Sciatic nerve (tissue), 2 donors: ENCODE measurements around the gene FLAD1. TPM values are rescaled to one million over a fixed set of nuclear protein-coding genes. Genes with fewer than 3 reads are reported as not detected.
A peak's percentile ranks its signal among the peaks of the same experiment; 100 is the strongest.

Experiments used
- ATAC-seq: fragments of 200-7000 bp; cut with Tn5 transposase; one replicate; pipeline ENCODE4 v1.9.1; 2020; ENCODE audit warnings: mild to moderate bottlenecking, moderate library complexity
- DNase-seq: peaks from one replicate; pipeline ENCODE4 v3.0.0-alpha.2; 2020; ENCODE audit warnings: low spot score
- intact Hi-C: fragments of 100-400 bp; cut with DNase I; formaldehyde crosslinking; loops from one replicate; pipeline ENCODE4 v1.14.2; 2022
- total RNA-seq: library from RNA; stranded (reverse); fragmentation: NEBNext Ultra II Directional; extraction: Animal tissue kit (Norgen Biotek cat#: 25700); gene quantifications from one replicate; pipeline ENCODE4 v1.2.1, GENCODE V29; 2021
- donor health status: DM: no; HTN: no; CAD: no.
- donor health status: DM: no; HTN: no; CAD: no.

Gene FLAD1
- total RNA-seq, 1 donor from 2014 or later = 24.3 TPM

DNA sequence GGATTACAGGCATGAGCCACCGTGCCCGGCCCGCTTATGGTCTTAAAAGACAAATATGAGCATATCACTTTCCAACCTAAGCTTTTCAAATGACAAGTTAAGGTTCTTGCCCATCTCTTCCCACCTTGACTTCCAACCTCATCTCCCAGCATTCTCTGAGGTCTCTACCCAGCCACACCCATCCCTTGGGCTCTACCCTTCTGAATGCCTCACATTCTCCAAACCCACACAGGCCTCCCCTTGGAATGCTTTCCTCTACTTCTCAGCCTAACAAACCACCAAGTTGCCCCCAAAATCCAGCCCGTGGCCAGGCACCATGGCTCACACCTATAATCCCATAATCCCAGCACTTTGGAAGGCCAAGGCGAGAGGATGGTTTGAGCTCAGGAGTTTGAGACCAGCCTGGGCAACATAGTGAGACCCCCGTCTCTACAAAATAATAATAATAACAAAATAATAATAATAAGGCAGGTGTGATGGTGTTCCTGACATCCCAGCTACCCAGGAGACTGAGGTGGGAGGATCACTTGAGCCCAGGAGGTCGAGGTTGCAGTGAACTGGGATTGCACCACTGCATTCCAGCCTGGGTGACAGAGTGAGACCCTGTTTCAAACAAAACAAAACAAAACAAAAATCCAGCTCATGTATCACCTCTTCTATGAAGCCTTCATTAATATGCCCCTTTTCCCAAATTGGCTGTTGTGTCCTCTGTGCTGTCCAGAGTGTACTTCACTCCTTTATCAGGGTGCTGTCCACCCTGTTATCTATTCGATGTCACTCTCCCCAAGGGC lies 39.2 kb downstream of the FLAD1 start:
- ATAC-seq = no peak

DNA sequence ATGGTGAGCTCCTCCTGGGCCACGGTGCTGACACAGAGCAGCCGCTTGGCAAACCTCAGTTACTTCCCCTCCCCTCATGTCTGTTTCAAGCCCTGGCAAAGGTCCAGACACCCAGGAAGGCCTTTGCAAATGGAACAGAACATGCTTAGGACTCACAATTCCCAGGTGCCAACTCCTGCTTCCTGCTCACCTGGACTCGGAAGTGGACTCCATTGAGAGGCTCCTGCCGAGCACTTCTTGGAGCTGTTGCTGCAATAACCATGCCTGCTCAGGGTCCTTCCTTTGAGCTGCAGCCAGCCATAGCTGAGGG lies 39.7 kb downstream of the FLAD1 start:
- ATAC-seq (no peak), DNase-seq (no peak)
- intact Hi-C loops = no loop called here

More for the DNA sequence above, 39.2 kb downstream of the FLAD1 start:
- no peak for DNase-seq
- intact Hi-C loops = no loop called here

DNA sequence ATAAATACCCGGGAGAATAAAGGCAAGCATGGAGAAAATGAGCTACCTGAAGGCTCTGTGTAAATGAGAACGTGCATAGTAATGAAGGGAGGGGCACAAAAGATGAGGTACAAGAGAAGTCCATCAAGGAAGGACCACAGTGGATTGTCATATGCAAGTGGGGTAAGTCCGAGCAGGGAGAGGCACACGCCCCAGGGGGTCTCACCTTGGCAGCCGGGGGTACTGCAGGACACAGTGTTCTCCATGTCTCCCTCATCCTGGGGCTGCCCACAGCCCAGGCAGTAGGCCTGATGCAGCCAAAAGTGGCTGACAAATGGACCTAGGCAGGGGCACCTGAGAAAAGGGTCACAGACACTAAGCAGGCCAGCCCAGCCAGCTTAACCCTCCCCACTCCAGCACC lies 40.5 kb downstream of the FLAD1 start:
- DNase-seq = no peak
- no peak for ATAC-seq
- intact Hi-C loops = no loop called here

DNA sequence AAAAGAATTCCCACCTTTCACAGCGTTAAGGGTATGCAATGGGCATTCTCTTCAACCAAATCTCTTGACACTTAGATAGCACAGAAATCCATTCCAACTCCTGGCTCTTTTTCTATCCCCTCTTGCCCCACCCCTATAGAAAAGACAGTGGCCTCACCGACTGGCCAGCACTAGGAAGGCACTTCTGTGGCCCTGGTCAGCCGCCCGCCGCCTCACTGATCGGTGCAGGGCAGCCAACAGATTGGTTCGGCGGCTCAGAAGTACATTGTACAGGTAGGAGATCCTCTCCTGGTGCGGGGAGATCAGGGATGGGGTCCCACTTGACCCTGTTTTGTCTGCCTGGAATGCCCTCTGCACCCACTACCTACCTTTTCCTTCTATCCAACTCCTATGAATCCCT lies 41.2 kb downstream of the FLAD1 start:
- intact Hi-C loops = no loop called here
- DNase-seq (no peak), ATAC-seq (no peak)

DNA sequence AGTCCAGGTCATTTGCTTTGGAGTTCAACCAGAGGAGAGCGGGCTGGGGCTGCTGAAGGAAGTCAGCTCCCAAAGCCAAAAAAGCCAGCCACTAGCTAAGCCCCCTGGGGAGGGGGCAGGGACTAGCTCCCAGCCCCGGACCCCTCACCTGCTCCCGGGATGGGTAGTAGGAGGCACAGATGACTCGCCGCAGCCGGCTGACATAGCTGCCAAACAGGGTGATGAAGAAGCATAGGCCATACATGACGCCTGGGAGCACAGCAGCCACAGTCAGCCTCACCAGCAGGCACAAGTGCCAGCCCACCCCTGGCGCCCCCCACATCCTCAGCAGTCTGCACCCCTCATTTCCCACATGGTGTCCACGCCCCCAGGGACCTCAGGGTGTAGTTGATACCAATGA lies 43.0 kb downstream of the FLAD1 start:
- intact Hi-C loops = no loop called here
- no peak for DNase-seq
- ATAC-seq = no peak

DNA sequence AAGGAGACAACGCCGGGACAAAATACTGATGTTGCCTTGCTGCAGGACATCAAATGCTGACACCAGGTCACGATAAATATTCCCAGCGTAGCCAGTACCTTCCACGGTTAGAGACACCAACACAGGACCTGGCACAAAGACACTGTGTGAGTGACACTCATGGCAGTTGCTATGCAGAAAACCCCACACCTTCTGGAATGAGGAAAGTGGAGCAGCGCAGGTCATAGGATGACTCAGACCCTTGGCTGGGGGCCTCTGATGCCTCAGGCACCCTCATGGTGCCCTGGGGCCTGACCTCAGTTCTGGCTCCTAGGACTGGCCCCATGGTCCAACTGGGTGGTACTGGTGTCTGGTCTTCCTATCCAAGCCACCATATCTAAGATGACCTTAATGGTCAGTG lies 43.4 kb downstream of the FLAD1 start:
- DNase-seq = no peak
- no peak for ATAC-seq
- intact Hi-C loops = no loop called here

DNA sequence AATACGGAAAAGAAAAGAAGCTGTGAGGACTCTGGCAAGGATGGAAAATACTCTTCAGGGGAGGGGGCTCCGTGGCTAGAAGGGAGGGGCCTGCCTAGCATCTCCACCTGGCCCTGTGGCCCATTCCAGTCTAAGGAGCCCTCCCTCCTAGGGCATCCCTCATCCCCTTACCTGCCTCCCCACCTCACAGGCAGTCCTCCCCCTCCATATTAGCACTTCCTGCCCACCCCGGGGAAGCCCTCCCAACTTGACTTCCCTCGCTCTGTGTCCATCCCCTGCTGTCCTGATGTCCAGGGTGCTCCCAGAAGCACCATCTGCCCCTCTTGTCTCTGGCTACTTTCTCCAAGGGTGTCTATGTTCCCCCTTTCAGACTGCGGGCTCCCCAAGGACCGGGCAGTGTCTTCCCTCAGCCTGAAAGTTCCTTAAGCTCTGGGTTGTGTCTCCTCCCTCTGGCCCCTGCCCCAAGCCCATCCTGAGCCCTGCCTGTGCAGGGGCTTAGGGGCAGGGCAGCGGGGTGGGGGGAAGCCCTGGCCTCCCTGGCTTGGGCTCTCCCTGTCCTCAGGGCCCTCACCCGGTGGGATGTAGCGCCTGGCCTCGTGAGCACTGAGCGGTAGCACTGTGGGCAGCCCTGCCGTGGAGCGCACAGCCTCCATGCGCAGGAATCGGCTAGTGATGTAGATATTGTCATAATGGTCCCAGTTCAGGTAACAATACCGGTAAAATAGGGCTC lies 46.5 kb downstream of the FLAD1 start:
- intact Hi-C loops = loop anchor here (10.0 kb wide), 1 partner anchor 935 kb away; no protein-coding TSS in a partner anchor
- DNase-seq (no peak), ATAC-seq (no peak)

DNA sequence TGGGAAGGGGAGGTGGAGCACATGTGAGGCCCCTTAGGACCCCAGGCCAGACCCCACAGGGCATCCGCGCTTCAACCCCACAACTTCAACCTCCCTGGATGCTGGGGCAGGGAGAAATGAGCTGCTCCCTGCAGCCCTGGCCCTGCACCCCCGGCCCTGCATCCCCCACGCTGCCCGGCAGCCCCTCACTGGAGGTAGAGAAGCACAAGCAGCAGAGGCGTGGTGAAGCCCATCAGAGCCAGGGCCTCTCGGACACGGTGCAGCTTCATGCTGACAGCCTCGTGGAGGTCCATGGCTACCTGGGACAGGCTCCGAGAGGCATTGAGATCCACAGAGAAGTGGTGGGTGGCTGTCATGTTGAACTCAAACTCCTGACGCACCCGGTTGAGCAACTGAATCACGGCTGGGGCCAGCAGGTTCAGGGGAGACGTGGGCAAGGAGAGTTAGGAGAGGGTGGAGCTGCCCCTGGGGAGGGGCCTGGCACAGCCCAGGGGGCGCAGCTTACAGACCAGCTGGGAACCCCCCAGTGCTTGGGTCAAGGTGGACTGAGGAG lies 47.2 kb downstream of the FLAD1 start:
- intact Hi-C loops = loop anchor here (10.0 kb wide), 1 partner anchor 936 kb away; no protein-coding TSS in a partner anchor
- DNase-seq = no peak

DNA sequence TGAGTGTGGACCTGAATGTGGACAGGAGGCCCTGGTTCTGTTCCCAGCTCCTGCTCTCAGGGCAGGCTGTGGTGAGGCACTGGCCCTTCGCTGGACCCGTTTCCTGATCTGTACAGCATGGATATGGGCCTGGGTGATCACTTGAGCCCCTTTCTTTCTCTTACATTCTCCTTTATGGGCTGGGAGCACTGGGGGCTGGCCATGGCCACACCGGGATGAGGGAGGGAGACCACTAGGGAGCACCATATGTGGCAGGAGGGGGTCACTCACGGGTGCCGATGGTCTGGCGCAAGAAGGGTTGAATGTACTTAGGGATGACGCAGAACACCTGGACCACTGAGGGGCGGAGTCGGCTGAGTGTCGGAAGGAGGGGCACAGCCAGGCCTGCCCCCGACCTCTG lies 47.8 kb downstream of the FLAD1 start:
- intact Hi-C loops = loop anchor here (10.0 kb wide), 1 partner anchor 936 kb away; no protein-coding TSS in a partner anchor
- no peak for ATAC-seq
- DNase-seq = no peak

More for the DNA sequence above, 47.2 kb downstream of the FLAD1 start:
- no peak for ATAC-seq

DNA sequence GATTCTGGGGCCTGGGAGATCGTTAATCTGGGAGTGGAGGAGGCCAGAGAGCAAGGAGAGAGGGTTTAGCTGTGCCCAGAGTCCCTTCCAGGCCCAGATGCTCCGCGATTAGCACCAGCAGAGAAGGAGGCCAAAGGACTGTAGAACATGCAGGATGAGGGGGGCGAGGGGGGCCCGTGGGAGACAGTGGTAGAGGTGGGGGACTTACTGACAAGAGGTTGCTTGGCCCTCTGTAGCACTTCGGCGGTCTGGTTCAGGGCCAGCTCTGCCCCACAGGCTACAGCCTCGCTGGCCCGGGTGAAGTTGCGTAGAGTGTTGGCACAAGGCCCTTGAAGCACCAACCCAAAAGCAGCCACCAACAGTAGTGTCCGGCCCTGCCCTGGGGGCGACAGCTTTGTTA lies 49.7 kb downstream of the FLAD1 start:
- intact Hi-C loops = loop anchor here (10.0 kb wide), 1 partner anchor 938 kb away; no protein-coding TSS in a partner anchor
- no peak for DNase-seq
- no peak for ATAC-seq

DNA sequence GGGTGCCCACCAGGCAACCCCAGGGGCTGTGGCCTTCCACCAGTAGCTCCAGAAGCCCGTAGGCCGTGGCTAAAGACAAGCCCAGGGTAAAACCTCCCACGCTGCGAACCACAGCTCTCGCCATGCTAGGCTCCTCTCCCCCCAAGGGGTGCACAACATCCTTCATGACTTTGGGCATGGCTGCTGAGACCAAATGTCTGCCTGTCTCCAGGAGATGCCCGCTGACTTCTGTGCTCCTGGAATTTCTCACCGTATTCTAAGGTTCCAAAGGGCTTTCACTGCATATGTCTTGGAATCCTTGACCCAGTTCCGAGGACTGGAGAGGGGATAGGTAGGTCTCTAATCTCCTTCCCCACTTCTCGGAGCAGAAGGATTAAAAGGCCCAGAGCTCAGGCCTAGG lies 50.4 kb downstream of the FLAD1 start, which contains the start of the genes DCST1 and DCST2:
DCST1 (plus strand) TSS at position 301 of the 400 bp plus-strand sequence. CDS start 213 bp downstream, outside the sequence.
DCST2 (minus strand) TSS at position 258 of the 400 bp plus-strand sequence; CDS start at position 178, 80 bp downstream.
- DNase-seq = no peak
- intact Hi-C loops = loop anchor here (10.0 kb wide), 1 partner anchor 939 kb away; no protein-coding TSS in a partner anchor
- no peak for ATAC-seq

DNA sequence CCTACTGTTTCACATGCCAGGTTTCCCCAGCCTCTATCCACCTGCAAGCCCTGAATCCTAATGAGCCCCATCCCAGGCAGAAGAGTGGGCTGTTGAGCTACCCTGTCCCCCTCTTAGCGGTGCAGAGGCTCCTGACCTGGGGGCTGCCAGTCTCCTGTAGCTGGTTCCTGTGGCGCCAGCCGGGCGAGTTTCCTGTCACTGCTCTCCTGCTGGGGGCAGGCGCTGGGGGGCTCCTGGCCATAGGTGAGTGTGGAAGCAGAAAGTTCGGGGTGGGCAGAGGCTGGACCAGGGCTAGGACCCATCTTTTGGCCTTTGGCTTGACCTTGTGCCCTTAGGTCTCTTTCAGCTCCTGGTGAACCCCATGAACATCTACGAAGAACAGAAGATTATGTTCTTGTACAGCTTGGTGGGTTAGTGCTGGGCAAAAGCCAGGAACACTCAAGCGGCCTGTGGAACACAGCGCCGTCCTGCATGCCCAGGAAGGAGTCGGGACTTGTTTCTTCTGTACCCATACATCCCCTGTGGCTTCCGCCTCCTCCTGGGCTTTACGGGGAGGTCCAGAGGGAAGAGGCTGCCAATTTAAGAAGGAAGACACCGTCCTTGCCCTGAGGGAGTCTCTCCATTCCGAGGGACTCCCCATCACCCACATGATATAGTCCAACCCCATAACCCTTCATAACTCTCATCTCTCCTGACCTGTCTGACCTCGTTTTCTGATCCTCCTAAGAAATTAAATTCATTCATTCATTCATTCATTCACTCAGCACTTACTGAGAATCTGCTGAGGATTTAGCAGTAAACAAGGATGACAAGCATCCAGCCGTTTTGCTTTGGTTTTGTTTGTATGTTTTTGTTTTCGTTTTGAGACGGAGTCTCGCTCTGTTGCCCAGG lies 51.4 kb downstream of the FLAD1 start:
- intact Hi-C loops = loop anchor here (10.0 kb wide), 1 partner anchor 940 kb away; no protein-coding TSS in a partner anchor
- DNase-seq (no peak), ATAC-seq (no peak)

DNA sequence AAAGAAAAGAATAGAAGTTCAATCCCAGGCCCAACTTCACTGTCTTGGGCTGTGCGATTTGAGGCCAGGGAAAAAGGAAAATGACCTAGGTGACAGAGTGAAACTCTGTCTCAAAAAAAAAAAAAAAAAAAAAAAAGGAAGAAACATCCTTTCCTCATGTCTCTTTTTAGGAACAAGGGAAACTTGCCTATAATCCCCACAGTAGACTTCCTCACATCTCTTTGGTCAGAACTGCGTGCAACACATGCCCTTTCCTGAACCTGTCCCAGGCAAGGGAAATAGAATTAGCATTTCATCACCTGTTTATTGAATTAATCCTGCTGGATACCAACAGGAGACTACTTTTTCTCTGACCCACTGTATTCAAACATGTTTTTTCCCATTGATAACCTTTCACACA lies 52.8 kb downstream of the FLAD1 start:
- DNase-seq (no peak), ATAC-seq (no peak)
- intact Hi-C loops = loop anchor here (10.0 kb wide), 1 partner anchor 941 kb away; no protein-coding TSS in a partner anchor

DNA sequence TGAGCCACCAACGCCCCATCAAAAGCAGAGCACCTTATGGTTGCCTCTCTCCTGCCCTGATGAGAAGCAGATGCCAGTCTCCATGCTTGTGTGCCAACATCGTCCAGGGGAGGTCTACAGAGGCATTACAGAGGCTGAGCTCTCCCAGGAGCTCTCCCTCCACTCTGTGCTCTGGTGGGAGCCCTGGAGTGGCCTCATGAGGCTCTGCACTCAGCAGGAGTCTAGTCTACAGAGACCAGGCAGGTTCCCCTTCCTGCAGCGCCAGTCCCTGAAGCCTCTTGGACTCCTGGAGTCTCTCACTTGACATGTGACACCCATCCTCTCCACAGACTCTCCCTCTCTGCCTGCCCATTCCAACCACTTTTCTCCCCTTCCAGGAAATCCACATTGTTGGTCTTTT lies 53.9 kb downstream of the FLAD1 start:
- no peak for DNase-seq
- intact Hi-C loops = loop anchor here (10.0 kb wide), 1 partner anchor 942 kb away; no protein-coding TSS in a partner anchor

DNA sequence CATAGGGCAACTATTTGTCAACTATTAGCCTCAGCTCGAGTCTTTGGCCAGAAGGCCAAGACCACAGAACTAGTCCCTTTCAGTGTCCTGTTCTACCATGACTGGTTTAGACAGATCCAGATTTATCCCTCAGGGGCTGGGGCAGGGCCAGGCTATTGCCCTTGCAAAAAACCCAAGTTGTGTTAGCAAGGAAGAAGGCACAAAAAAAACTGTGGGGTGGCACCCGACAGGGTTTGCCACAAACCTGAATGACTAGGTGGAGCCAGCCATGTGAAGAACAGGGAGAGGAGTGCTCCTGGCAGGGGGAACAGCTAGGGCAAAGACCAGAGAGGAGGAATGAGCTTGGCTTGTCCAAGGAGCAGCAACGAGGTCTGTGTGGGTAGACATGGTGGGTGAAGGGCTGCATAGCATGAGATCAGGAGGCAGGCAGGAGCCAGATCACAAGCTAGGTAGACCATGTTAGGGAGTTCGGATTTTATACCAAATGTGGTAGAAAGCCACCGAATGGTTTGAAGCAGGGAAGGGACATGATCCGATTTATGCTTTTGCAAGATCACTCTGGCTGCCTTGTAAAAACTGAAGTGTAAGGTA lies 54.8 kb downstream of the FLAD1 start:
- DNase-seq (no peak), ATAC-seq (no peak)
- intact Hi-C loops = loop anchor here (10.0 kb wide), 1 partner anchor 943 kb away; no protein-coding TSS in a partner anchor

More for the DNA sequence above, 53.9 kb downstream of the FLAD1 start:
- no peak for ATAC-seq

DNA sequence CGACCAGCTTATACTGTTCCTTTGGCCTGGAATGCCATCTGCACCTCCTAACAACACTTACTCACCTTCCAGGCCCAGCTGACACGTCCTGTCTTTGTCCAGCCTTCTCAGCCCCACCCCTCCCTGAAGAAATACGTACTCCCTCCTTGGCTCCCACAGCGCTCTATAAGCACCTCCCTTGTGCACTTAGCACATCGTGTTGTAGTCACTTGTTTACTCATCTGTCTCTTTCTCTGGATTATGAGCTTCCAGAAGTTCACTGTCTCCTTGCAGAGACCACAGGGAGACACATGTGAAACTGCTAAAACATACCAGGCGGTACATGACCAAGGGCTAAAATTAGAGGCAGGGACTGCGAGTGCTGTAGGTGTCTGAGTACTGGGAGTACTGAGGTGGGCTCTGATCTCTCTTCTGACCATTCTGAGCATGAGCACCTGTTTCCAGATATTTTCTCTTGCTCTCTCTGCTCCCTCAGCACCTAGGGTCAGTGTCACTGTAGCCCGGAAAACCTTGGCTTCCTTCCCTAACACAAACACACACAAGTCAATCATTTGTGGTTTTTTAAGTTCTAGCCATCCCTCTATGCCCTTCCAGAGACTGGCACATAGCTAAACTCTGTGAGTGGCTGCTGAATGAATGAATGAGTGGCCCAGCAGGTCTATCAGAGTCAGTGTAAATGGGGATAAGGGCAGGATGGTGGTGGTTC lies 55.6 kb downstream of the FLAD1 start:
- intact Hi-C loops = loop anchor here (10.0 kb wide), 1 partner anchor 944 kb away; no protein-coding TSS in a partner anchor
- ATAC-seq = peak; percentile 62
- no peak for DNase-seq

DNA sequence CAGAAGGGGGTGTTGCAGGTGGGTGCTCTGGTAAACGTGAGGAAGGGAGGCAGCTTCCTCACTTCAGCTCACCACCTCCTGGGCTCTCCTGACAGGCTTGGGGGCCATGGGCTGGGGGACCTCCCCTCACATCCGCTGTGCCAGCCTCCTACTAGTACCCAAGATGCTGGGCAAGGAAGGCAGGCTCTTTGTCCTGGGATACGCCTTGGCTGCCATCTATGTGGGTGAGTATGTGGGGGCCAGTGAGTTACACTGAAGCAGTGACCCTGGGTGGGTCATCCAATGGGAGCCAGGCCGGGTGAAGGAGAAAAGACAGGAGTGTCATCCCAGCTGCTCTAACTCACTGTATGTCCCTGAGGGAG lies 56.1 kb downstream of the FLAD1 start:
- intact Hi-C loops = loop anchor here (10.0 kb wide), 1 partner anchor 944 kb away; no protein-coding TSS in a partner anchor
- ATAC-seq (no peak), DNase-seq (no peak)
